ENCODE data around the gene EDNRB. TPM values are rescaled to one million over a fixed set of nuclear protein-coding genes. Genes with fewer than 3 reads are reported as not detected.

The EDNRB gene
- total and polyA plus RNA-seq, 9 donors = 3.1 to 14.8 (median 7.4) TPM

- intact Hi-C loops (cut with DNase I) = no loop called here
- WGBS, 3 donors = 88 to 91% (median 89%) methylated on average over 2 of the region's 2 CpGs
- Histone ChIP-seq H3K4me1 (ENCODE audit: insufficient read depth) (peaks cover 2% of the 10 kb centered on the region), H3K27me3 (no peaks in the 10 kb centered on the region), H3K4me3 (no peak overlapping the region), H3K9me3 (no peaks in the 10 kb centered on the region), H3K27ac (no peak overlapping the region), H3K36me3 (no peaks in the 10 kb centered on the region)
- TF ChIP-seq EP300 (IDR thresholded peaks at IDR 0.05) = no peak
- no peak for TF ChIP-seq CTCF (IDR thresholded peaks at IDR 0.05)
- no peak for DNase-seq
These were observed 27.1 kb downstream of the EDNRB start for GRCh38 chr13:77891486-77891885.

- no peak for DNase-seq
- intact Hi-C loops (cut with DNase I) = no loop called here
- Histone ChIP-seq H3K27ac (no peak overlapping the region), H3K36me3 (no peaks in the 10 kb centered on the region), H3K4me3 (no peak overlapping the region), H3K27me3 (no peaks in the 10 kb centered on the region), H3K4me1 (ENCODE audit: insufficient read depth) (peaks cover 2% of the 10 kb centered on the region), H3K9me3 (no peaks in the 10 kb centered on the region)
- WGBS, 3 donors = 78 to 85% (median 81%) methylated on average over 1 of the region's 1 CpG
- TF ChIP-seq CTCF (IDR thresholded peaks at IDR 0.05) (no peak), EP300 (IDR thresholded peaks at IDR 0.05) (no peak), POLR2A (IDR thresholded peaks at IDR 0.05) (no peak)
These were observed 27.6 kb downstream of the EDNRB start for GRCh38 chr13:77891041-77891440.

- WGBS, 3 donors = 92 to 95% (median 93%) methylated on average over 2 of the region's 2 CpGs
- no peak for DNase-seq
- no peak overlapping the region for H3K27ac ChIP-seq
- H3K4me3 ChIP-seq = no peak overlapping the region
- no peaks in the 10 kb centered on the region for H3K9me3 ChIP-seq
- H3K27me3 ChIP-seq = no peaks in the 10 kb centered on the region
- TF ChIP-seq CTCF (IDR thresholded peaks at IDR 0.05) (no peak), POLR2A (IDR thresholded peaks at IDR 0.05) (no peak), EP300 (IDR thresholded peaks at IDR 0.05) (no peak)
- intact Hi-C loops (cut with DNase I) = no loop called here
- no peaks in the 10 kb centered on the region for H3K36me3 ChIP-seq
- no peaks in the 10 kb centered on the region for H3K4me1 ChIP-seq (ENCODE audit: insufficient read depth)
These were observed 35.3 kb downstream of the EDNRB start for GRCh38 chr13:77883328-77883727.

GRCh38 chr13:77878190-77878589, 40.4 kb downstream of the EDNRB start:
- no peaks in the 10 kb centered on the region for H3K27me3 ChIP-seq
- no peaks in the 10 kb centered on the region for H3K36me3 ChIP-seq
- TF ChIP-seq CTCF (IDR thresholded peaks at IDR 0.05) = no peak
- TF ChIP-seq EP300 (IDR thresholded peaks at IDR 0.05) = no peak
- no peak for TF ChIP-seq POLR2A (IDR thresholded peaks at IDR 0.05)
- no peak overlapping the region for H3K4me3 ChIP-seq
- intact Hi-C loops (cut with DNase I) = no loop called here
- no peak overlapping the region for H3K27ac ChIP-seq
- no peaks in the 10 kb centered on the region for H3K9me3 ChIP-seq
- no peaks in the 10 kb centered on the region for H3K4me1 ChIP-seq (ENCODE audit: insufficient read depth)
- 94 to 97% (median 96%) methylated on average over 1 of the region's 1 CpG for WGBS, 3 donors
- no peak for DNase-seq

GRCh38 chr13:77876176-77876575, 42.5 kb downstream of the EDNRB start:
- no peak for DNase-seq
- intact Hi-C loops (cut with DNase I) = no loop called here
- no peaks in the 10 kb centered on the region for H3K36me3 ChIP-seq
- H3K4me1 ChIP-seq (ENCODE audit: insufficient read depth) = no peaks in the 10 kb centered on the region
- WGBS, 3 donors = 30 to 62% (median 42%) methylated on average over 2 of the region's 2 CpGs
- no peak overlapping the region for H3K4me3 ChIP-seq
- H3K9me3 ChIP-seq = no peaks in the 10 kb centered on the region
- H3K27ac ChIP-seq = no peak overlapping the region
- TF ChIP-seq CTCF (IDR thresholded peaks at IDR 0.05) (no peak), POLR2A (IDR thresholded peaks at IDR 0.05) (no peak), EP300 (IDR thresholded peaks at IDR 0.05) (no peak)
- no peaks in the 10 kb centered on the region for H3K27me3 ChIP-seq
